NCI-H524 treated with DMSO at 0.1 percent for 48 hours (cell line): ENCODE measurements around the gene BRAP.
"Not testable (repeated sequence)": the region's sequence is repeated elsewhere in the genome, so short reads cannot be mapped to it uniquely, and the experiment has no call there.

Experiments
- DNase-seq: peaks from one replicate; lab custom pipeline; 2025; lab: John Stamatoyannopoulos, UW

BRAP gene, protein sequence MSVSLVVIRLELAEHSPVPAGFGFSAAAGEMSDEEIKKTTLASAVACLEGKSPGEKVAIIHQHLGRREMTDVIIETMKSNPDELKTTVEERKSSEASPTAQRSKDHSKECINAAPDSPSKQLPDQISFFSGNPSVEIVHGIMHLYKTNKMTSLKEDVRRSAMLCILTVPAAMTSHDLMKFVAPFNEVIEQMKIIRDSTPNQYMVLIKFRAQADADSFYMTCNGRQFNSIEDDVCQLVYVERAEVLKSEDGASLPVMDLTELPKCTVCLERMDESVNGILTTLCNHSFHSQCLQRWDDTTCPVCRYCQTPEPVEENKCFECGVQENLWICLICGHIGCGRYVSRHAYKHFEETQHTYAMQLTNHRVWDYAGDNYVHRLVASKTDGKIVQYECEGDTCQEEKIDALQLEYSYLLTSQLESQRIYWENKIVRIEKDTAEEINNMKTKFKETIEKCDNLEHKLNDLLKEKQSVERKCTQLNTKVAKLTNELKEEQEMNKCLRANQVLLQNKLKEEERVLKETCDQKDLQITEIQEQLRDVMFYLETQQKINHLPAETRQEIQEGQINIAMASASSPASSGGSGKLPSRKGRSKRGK

DNA sequence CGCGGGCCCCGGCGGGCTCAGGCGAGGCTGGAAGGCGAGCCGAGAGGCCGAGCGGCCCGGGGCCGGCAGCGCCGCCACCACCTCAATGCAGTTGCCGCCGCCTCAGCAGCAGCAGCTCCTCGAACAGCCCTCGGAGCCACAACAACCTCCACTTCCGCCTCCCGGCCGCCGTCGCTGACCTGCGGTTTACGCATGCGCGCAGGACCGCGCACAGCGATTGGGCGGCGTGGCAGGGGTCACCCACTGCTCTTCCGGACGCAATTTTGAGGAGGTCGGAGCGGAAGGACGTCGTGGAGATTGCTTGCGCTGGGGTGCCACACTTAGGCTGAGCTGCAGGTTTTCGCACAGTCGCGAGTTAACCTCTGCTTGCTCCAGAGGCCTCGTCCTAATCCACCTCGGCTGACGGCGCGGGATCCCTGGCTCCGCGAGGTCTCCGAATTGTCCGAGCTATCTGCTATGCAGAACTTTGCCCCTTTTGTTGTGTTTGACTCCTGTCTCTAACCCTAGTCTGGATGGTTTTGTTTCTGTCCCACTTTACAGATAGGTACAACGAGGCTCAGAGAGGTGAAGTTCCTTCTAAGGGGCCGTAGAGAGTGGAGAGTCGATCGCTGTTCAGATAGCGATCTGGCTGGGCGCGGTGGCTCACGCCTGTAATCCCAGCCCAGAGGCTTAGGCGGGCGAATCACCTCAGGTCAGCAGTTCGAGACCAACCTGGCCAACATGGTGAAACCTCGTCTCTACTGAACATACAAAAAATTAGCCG is at the start of gene BRAP, which contains the start of gene ACAD10:
BRAP (minus strand) TSS at position 146 of the 763 bp plus-strand sequence. CDS start 164 bp downstream, outside the sequence.
ACAD10 (plus strand) TSS at position 243 of the 763 bp plus-strand sequence. CDS start 6,657 bp downstream, outside the sequence.
- DNase-seq, result peak; percentile 33

DNA sequence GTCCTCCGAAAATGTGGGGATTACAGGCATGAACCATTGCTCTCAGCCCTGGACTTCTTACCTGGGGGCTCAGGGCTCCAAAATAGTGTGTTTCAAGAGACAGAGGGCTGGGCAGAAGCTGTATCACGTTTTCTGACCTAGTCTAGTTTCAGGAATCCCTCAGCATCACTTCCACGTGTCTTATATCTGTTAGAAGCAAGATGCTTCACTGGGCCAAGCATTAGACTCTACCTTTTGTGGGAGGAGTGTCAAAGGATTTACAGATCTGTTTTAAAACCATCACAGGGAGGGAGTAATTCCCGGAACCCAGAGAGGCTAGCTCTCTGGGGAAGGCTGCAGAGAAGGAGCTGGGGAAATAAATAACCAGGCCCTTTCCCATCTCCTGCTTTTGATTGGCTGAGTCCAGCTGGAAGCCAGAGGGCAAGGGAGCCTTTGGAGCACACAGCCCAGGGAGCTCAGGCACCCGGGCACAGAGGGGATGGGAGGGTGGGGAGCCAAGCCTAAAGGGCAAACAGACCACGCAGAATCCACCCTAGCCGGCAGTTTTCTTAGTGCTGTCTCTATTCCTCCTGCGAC is 47.7 kb upstream of the BRAP start:
- DNase-seq, result no peak

DNA sequence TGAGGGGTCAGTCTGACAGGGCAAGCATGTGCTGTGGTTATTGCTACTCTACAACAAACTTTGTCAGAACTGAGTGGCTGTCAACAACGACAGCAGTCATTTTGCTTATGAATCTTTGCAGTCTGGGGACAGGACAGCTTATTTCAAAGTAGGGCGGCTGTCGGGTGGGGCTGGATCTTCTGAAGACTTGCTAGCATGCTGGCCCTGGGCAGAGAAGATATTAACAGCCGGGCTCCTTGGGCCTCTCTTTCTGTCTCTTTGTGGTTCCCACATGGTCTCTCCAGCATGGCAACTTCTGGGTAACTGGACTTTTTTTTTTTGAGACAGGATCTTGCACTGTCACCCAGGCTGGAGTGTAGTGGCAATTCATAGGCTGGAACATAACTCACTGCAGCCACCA is 47.0 kb upstream of the BRAP start:
- DNase-seq, result no peak

DNA sequence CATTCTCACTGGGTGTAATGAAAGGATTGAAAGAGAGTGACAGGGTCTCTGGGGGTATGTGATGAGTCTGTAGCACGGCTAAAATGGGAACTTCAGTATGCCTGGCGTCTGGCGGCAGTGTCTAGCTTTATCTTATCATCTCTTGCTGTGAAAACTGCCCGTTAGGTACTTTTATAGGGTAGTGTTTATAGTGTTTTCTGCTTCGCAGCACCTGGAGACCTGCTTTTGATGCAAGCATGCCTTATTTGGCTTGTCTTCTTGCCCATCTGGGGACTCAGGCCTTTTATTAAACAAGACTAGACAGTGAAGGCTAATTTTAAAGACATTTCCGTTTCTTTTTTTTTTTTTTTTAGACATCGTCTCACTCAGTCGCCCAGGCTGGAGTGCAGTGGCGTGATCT is 44.7 kb upstream of the BRAP start:
- DNase-seq, result no peak

DNA sequence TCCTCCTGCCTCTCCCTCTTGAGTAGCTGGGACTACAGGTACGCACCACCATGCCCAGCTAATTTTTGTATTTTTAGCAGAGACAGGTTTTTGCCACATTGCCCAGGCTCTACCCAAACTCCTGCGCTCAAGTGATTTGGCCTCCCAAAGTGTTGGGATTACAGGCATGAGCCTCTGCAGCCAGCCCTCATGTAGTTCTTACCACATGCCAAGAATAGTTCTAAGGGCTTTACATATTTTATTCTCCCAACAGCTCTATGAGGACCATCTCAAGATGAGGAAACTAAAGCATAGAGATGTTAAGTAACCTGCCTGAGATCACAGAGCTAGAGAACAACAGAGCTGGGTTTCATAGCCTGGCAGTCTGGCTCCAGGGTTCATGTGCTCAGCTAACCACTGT is 43.0 kb upstream of the BRAP start:
- no peak for DNase-seq

DNA sequence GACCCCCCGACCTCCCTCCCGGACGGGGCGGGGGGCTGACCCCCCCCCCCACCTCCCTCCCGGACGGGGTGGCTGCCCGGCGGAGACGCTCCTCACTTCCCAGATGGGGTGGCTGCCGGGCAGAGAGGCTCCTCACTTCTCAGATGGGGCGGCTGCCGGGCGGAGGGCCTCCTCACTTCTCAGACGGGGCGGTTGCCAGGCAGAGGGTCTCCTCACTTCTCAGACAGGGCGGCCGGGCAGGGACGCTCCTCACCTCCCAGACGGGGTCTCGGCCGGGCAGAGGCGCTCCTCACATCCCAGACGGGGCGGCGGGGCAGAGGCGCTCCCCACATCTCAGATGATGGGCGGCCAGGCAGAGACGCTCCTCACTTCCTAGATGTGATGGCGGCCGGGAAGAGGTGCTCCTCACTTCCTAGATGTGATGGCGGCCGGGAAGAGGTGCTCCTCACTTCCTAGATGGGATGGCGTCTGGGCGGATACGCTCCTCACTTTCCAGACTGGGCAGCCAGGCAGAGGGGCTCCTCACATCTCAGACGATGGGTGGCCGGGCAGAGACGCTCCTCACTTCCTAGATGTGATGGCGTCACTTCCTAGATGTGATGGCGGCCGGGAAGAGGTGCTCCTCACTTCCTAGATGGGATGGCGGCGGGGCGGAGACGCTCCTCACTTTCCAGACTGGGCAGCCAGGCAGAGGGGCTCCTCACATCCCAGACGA is 38.0 kb upstream of the BRAP start:
- DNase-seq, result not testable (repeated sequence)

DNA sequence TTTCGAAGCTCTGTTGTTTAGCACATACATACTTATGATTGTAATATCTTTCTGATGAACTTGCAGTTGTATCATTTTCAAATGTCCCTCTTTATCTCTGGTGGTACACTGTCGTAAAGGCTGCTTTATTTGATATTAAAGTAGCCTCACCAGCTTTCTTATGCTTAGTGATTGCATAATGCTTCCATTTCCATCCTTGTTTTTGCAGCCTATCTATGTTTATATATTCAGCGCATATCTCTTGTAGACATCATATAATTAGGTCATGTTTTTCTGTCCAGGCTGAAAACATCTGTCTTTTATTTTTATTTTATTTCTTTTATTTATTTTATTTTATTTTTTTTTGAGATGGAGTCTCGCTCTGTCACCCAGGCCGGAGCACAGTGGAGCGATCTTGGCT is 34.7 kb upstream of the BRAP start:
- no peak for DNase-seq

DNA sequence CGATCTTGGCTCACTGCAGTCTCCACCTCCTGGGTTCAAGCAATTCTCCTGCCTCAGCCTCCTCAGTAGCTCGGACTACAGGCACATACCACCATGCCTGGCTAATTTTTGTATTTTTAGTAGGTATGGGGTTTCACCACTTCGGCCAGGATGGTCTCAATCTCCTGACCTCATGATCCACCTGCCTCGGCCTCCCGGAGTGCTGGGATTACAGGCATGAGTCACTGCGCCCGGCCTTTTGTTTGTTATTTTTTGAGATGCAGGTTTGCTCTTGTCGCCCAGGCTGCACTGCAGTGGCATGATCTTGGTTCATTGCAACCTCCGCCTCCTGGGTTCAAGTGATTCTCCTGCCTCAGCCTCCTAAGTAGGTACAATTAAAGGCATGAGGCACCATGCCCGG is 33.6 kb upstream of the BRAP start:
- not testable (repeated sequence) for DNase-seq

DNA sequence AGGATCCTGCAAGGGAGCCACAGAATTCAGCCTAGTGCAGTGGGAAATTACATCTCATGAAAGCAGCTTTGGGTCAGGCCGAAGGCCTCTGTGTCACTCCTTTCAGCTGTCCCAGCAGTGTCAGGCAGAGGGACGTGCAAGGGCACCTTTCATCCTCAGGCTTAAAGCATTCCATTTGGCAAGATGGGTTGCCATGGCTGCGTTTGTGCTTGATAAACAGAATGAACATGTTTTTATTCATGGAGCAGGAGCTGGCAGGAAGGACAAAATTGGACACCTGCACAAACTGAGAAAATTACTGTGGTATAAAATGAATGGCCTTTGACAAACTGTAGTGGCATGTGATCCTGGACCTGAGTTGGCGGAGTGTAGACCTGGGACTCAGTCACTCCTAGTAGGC is 29.5 kb upstream of the BRAP start:
- DNase-seq, result no peak

DNA sequence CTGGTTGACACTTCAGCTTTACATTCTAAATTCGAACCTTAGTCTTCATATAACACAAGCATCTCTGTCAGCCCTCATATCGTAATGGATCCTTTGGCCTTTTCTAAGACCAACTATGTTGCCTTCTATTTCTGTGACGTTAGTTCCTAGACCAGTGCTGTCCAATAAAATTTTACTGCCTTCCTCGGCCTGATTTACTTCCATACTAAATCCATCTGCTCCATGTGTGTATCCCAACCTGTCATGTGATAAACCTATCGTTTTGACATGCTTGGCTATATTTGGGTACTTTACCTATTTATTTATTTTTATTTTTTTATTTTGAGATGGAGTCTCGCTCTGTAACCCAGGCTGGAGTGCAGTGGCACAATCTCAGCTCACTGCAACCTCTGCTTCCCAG is 20.4 kb upstream of the BRAP start:
- DNase-seq, result no peak

DNA sequence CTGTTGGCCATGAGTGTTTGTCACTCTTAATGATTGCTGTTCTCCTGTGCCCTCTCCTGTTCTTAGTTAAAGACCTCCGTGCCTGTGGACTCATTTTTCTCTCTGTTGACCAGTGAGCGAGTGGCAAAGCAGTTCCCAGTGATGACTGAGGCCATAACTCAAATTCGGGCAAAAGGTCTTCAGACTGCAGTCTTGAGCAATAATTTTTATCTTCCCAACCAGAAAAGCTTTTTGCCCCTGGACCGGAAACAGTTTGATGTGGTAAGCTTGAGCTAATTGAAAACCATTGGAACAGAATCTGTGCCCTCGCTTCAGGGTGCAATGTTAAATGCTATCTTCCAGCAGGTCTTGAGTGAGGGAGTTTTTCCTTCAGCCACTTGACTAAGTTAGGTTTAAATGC is 19.9 kb upstream of the BRAP start:
- no peak for DNase-seq

DNA sequence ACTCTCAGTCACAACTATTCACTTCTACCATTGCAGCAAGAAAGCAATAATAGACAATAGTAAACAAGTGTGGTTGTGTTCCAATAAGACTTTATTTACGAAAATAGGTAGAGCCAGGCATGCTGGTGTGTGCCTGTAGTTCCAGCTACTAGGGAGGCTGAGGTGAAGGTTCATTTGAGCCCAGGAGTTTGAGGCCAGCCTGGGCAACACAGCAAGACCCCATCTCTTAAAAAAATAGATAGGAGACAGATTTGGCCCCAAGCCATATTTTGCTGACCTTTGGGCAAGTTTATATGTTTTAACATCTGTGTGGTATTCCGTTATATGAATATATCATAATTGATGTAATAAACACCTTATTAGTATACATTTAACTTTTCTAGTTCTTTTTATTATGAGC is 14.2 kb upstream of the BRAP start:
- no peak for DNase-seq

DNA sequence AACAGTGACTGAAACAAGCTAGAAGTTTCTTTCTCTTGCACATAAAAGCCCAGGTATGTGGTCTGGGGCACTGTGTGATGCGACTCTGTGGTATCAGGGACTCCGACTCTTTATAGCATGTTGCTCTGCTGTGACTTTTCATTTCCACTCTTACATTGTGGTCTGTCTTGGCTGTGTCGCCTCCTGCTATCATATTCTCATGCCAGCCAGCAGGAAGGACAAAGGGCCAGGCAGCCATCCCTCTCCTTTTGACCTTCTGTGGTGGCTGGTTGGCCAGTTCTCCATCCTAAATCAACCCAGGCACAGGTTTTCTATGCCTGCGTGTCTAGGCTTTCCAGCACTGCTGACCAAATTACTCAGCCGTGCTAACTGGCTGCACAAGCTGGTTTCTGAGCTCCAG is 8.1 kb upstream of the BRAP start:
- DNase-seq, result no peak

DNA sequence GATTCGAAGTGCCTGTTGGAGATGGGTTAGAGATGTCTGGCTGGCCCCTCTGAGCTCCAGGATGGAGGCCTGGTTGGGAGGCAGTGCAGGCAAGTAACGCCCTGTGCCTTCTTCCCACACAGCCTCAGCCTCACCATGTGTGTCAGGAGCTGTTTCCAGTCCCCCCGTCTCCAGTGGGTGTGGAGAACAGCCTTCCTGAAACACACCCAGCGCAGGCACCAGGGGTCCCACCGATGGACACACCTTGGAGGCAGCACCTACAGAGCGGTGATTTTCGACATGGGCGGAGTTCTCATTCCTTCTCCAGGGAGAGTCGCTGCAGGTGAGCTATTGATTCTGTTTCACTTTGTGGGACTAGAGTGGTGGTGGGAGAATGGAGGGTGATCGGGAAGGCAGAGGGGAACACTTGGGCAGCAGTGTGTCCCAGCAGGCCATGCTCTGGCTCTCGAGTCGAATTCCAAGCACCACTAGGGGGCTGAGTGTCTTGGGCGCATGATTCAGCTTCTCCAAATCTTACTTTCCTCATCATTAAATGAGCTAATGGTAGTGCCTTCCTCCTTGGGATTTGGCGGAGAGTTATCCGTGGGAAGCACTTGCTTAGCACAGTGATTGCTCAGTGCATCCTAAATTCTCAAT is 6.9 kb upstream of the BRAP start:
- DNase-seq, result no peak

DNA sequence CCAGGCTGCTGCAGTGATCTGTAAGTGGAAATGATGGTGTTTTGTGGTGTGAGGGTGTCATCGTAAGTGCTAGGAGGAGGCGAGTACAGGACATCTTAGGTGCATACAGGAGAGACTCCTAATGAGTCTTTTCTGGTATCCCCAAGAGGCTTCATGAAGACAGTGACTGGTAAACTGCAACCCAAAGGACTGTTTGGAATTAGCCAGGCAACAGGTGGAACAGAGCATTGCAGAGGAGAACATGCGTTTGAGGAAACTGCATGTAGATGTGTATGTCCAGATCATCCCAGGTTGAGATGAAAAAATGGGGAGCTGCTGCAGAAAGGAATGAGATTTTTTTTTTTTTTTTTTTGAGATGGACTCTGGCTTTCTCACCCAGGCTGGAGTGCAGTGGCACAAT is 5.5 kb upstream of the BRAP start:
- no peak for DNase-seq

DNA sequence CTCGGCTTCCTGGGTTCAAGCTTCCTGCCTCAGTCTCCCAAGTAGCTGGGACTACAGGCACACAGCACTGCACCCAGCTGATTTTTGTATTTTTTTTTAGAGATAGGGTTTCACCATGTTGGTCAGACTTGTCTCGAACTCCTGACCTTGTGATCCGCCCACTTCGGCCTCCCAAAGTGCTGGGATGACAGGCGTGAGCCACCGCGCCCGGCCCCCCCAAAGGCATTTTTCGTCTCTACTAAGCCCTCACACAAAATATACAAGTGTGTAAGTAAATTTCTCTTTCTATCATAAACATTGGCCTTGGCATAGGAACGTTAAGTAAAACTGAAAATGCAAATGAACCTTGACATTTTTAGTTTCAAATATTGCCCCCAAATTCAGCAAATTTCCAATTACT is 2.2 kb upstream of the BRAP start:
- DNase-seq, result no peak

DNA sequence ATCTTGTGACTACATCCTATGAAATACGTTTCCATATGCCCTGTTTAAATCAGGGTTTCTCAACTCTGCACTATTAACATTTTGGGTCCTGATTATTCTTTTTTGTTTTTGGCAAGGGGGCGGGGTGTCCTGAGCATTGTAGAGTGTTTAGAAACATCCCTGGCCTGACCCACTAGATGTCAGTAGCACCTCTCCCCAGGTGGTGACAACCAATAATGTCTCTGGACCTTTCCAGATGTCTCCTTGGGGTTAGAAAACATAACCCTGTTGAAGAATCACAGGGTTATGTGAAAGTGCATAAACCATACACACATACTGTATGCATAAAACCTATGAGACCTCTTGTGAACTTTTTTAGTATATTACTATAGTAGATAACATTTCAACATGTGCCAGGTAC is 1.5 kb upstream of the BRAP start:
- DNase-seq, result no peak

DNA sequence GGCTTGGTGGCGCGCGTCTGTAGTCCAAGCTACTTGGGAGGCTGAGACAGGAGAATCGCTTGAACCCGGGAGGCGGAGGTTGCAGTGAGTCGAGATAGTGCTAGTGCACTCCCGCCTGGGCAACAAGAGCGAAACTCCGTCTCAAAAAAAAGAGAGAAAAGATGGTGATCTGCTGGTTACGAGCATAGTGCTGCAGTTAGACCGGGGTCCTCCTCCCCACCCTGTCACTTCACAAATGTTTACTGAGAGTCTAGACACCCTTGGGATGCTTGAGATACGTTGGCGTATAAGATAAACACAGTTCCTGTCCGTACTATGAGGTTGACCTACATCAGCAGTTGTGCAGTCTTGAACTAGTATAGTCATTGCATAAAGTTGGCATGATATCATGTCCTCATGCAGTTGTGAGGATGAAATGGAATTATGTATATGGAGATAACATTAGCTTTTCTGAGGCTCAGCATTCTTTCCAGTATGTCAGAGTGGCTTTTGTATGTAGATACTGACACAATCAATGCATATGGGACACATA is 884 bp upstream of the BRAP start:
- DNase-seq, result no peak

DNA sequence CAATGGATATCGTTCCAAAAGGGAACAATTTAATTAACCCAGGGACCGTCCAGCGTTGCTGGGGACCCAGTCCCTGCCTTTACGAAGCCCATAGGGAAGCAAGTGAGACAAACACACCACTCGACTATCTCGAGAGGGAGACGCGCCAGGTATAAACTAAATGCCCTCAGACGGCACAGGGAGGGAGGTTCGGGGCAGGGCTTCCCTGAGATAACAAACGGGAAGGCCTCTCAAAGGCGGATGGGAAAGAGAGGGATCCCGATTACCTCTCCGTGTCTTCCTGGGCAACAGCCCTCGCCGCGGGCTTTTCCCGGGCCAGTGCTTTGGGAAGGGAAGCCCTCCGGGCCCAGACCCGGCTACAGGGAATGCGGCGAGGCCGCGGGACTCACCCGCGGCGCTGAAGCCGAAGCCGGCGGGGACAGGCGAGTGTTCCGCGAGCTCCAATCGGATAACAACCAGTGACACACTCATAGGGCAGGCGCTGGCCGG is 390 bp downstream of the BRAP start:
- DNase-seq, result no peak

DNA sequence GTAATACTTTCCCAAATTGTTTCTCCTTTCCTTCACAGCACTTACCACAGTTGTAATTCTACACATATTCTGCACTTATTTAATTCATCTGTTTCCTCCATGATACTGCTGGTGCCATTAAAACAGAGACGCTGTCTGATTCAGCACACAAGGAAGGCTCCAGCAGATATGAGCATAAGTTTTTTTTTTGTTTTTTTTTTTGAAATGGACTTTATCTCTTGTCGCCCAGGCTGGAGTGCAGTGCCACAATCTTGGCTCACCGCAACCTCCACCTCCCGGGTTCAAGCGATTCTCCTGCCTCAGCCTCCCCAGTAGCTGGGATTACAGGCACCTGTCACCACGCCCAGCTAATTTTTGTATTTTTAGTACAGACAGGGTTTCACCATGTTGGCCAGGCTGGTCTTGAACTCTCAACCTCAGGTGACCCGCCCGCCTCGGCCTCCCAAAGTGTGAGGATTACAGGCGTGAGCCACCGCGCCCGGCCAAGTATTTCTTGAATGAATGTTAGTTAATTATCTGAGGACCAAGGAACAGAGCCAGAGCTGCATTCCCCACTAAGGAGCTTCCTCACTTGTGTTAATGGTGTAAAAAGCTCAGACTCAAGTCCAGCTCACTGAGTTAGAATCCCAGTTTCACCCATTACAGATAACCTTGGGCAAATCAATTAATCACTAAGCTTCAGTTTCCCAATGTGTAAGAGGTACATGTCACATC is 1.1 kb downstream of the BRAP start:
- not testable (repeated sequence) for DNase-seq
